NCI-H69 (cell line): ENCODE data around the gene RER1.
"Not testable (repeated sequence)": the region's sequence is repeated elsewhere in the genome, so short reads cannot be mapped to it uniquely, and the experiment has no call there.

Experiments
- DNase-seq: peaks from one replicate; lab custom pipeline; 2025; lab: John Stamatoyannopoulos, UW

RER1 gene

GRCh38 chr1:2429780-2430591 lies 38.3 kb downstream of the RER1 start:
- DNase-seq: no peak

- DNase-seq: no peak
Observed at GRCh38 chr1:2430592-2430973, 38.9 kb downstream of the RER1 start.

GRCh38 chr1:2431103-2431502 lies 39.5 kb downstream of the RER1 start:
- no peak for DNase-seq

GRCh38 chr1:2431518-2431917 lies 39.9 kb downstream of the RER1 start:
- peak; percentile 51 for DNase-seq

- DNase-seq: peak; percentile 19
Observed at GRCh38 chr1:2432441-2432844, 40.8 kb downstream of the RER1 start.

DNA sequence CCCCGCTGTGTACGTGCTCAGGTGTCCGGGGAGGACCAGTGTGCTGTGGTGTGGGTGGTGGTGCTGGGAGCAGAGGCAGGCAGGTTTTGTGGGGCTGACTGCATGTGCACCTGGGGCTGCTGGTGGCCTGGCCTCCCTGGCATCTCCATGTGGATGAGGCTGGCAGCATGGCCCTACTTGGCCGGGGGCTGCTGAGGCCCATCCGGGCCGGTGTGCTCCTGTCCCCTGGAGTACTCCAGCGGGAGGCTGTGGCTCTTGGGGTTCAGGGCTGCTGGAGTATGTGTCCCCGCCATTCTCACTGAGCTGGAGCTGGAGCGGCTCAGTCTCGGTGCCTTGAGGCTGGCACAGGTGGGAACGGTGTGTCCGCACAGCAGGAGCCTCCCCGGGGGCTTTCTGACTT lies 41.6 kb downstream of the RER1 start:
- DNase-seq: no peak

DNA sequence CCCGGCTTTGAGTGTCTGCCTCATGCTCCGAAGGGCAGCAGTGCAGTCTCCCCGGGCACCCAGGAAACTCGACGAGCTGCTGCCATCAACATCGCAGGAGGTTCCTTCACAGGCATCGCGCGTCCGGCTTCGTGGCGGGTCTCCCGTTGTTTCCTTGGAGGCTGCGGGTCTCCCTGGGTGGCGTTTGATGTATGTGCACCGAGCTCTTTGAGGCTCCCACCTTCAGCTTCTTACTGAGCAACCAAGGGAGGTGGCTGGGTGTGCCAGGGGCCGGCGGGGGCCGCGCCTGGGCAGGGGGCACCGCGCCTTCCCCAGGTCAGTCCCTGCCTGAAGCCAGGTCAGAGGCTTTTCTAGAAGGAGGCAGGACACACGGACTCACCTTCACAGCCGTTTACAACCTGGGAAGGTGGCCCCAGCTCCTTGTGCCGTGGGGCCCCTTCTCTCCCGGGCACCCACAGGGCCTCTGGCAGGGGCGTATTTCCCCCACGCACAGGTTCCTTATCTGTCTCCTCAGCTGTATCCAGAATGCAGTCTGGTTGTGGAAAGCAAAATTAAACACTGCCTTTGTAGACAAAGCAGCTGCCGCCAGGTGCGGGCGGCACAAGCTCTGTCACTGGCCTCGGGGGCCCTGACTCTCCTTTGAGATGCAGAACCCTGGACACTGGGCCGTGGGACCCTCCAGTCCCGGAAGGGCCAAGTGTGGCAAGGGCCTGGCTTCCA lies 42.5 kb downstream of the RER1 start:
- no peak for DNase-seq

GRCh38 chr1:2435091-2435490 lies 43.5 kb downstream of the RER1 start:
- DNase-seq: no peak

DNA sequence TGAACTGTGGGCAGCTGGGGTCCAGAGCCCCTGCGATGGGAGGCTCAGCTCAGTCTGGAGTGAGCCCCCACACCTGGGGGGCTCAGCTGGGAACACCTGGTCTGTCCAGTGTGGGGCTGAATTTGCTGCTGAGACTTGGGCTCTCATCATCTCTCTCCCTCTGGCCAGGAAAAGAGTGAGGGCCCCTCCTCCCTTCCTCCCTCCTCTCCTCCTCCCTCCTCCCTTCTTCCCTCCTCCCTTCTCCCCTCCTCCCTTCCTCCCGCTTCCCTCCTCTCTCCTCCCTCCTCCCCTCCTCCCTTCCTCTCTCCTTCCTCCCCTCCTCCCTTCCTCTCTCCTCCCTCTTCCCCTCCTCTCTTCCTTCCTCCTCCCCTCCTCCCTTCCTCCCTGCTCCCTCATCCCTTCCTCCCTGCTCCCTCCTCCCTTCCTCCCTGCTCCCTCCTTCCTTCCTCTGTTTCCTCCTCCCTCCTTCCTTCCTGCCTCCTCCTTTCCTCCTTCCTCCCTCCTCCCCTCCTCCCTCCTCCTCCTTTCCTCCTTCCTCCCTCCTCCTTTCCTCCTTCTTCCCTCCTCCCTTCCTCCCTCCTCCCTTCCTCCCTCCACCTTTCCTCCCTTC lies 44.2 kb downstream of the RER1 start:
- DNase-seq: no peak

GRCh38 chr1:2436876-2437275 lies 45.2 kb downstream of the RER1 start:
- DNase-seq: no peak

DNA sequence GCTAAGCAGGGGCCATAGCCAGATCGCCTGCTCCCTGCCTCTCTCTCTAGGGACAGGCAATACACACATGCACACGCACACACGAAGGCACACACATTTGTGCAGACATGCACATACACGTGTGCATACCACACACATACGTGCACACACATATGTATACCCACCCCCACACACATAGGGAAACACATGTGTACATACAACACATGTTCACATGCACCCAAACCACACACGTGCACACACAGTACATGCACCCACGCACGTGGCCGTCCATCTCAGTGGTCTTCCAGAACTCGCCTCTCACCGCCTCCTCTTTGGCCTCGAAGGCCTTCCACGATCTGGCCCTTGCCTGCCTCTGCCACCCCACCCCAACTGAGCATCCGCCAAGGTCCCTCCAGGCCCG lies 46.0 kb downstream of the RER1 start:
- no peak for DNase-seq

- peak; percentile 32 for DNase-seq
Observed at GRCh38 chr1:2438038-2438437, 46.4 kb downstream of the RER1 start.

- DNase-seq: no peak
Observed at GRCh38 chr1:2438641-2439040, 47.0 kb downstream of the RER1 start.

DNA sequence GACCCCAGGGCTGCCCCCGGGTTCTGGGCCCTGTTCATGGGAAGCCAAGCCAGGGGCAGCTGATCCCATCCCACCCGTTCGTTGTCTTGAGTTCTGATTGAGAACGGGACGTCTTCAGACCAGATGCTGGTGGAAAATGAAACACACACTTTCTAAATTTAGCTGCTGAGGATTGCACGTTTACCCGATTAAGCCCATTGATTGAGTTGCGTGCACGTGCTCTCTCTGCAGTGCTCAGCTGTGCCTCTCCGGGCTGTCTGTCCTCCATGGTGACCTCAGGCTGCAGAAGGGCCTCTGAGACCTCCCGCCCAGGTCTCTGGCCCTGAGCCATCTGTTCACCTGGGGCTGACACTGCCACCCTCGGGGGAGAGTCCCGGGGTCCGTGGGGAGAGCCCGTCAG lies 47.7 kb downstream of the RER1 start:
- DNase-seq: no peak

DNA sequence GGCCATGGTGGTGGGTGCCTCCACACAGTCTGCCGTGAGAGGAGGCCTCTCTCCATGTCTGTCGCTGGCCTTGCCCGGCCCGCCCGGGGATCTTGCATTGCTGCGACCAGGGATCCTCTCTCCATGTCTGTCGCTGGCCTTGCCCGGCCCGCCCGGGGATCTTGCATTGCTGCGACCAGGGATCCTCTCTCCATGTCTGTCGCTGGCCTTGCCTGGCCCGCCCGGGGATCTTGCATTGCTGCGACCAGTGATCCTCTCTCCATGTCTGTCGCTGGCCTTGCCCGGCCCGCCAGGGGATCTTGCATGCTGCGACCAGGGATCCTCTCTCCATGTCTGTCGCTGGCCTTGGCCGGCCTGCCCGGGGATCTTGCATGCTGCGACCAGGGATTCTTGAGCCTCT lies 48.7 kb downstream of the RER1 start:
- not testable (repeated sequence) for DNase-seq

GRCh38 chr1:2441746-2442145 lies 50.1 kb downstream of the RER1 start:
- no peak for DNase-seq

GRCh38 chr1:2442661-2443060 lies 51.0 kb downstream of the RER1 start:
- DNase-seq: no peak

DNA sequence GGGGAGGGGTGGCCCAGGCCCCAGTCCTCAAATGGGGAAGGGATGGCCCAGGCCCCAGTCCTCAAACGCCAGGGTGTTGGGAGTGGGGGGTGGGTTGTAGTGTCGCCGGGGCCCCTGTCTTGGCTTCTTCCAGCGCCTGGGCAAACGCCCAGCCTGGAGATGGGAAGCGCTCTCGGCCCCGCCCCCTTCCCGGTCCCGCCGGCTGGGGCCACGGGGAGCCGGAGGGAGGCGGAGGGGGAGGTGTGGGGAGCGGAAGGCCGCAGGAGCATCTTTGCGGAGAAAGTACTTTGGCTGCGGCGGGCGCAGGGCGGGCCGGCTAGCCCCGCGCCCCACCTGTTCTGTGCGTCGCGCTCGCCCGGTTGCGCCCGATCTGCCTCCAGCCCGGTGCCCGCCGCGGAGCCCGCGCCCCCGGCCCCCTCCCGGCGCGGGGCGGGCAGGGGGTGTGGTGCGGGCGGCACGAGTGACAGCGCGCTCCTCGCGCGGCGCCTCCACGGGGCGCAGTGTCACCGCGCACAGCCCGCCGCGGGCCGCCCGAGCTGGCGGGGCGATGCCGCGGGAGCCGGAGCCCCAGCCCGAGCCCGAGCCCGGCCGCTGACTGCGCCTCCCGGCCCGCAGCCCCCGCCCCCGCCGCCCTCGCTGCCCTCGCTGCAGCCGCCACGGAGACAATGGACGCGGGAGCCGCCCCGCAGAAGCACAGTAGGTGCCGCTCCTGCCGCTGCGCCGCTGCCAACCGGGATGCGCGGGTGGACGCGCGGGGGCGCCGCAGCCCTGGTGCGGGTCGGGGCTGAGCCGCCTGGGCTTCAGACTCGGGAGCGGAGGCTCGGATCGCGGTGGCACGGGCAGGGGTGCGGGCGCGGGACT lies 51.9 kb downstream of the RER1 start:
- peak; percentile 54 for DNase-seq

DNA sequence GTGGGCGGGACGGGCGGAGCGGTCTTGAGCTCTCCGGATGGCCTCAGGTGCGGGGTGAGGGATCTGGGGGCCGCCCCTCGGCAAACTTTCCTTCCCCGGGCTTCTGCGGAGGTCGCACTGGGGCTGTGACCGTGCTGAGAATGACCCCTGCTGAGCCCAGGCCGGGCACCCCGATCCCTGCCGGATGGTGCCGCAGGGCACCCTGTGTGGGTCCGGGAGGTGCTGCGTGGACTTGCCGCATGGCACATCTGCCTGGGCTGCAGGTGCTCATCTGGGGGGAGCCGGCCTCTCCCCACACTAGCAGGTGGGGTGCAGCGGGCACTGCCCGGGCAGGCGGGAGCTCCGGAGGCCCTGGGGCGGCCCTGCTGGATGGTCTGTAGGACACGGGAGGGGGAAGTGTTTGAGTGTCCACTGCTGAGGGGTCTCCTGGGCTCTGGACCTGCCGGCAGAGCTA lies 52.5 kb downstream of the RER1 start:
- no peak for DNase-seq

DNA sequence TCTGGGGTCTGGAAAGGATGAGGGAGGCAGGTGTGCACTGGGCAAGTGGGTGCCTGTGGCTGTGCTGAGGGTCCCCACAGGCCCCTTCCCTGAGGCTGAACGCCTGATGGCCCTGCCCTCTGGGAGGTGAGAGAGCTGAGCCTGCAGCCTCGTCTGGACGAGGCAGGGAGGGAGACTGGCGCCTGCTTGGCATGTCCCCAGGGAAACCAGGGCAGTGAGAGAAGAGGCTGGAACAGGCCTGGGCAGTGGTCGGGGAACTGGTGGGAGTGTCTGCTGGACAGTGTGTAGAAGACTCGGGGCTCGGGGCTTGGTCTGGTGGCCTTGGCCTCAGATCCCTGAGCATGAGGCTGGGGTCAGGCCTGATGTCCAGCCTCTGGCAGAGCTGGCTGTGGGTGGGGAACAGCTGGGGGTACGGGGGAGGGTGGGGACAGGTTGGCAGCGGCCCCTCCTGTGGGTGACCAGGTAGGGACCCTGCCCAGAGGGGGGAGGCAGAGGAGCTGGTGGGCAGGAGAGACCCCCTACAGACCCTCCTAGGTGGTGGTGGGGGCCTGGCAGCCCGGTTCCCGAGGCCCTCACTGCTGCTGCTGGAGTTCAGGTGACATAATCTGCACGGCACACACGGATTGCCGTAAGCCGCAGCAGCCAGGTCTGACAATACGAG lies 53.7 kb downstream of the RER1 start:
- DNase-seq: peak; percentile 33

DNA sequence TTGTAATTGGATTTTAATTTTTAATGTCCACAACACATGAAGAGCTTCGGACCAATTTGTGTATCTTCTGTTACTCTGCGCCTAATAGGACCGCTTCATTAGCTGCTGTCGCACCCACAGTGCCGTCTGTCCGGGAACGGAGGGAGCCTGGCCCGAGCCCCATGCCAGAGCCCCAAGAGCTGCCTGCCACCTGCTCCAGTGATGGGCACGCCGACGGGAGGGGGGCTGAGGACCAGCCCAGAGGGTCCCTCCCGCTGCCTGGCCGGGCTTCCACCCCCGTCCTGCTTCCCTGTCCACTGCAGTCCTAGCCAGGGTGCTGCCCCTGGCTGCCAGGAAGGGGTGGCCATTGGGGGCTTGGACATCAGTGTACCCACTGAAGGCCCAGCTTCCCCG lies 54.2 kb downstream of the RER1 start:
- DNase-seq: no peak

- peak; percentile 37 for DNase-seq
Observed at GRCh38 chr1:2446394-2446793, 54.8 kb downstream of the RER1 start.
